ENCODE results near the gene CACNB4.
"Not testable (repeated sequence)": the region's sequence is repeated elsewhere in the genome, so short reads cannot be mapped to it uniquely, and the experiment has no call there.

Gene CACNB4

GRCh38 chr2:152012697-152013096, 86.1 kb downstream of the CACNB4 start:
- Histone ChIP-seq H3K27ac (no peak overlapping the region), H3K4me3 (no peak overlapping the region)
- TF ChIP-seq CTCF (IDR thresholded peaks at IDR 0.05) = no peak
- DNase-seq (ENCODE audit: low spot score) = no peak

- TF ChIP-seq CTCF (IDR thresholded peaks at IDR 0.05) = no peak
- Histone ChIP-seq H3K4me3 (no peak overlapping the region), H3K27ac (no peak overlapping the region)
- DNase-seq (ENCODE audit: low spot score) = no peak
These were observed 87.1 kb downstream of the CACNB4 start for GRCh38 chr2:152011724-152012123.

- Histone ChIP-seq H3K4me3 (no peak overlapping the region), H3K27ac (no peak overlapping the region)
- no peak for DNase-seq (ENCODE audit: low spot score)
- no peak for TF ChIP-seq CTCF (IDR thresholded peaks at IDR 0.05)
These were observed 93.2 kb downstream of the CACNB4 start for GRCh38 chr2:152005607-152006006.

GRCh38 chr2:152003283-152003682, 95.6 kb downstream of the CACNB4 start:
- not testable (repeated sequence) for DNase-seq (ENCODE audit: low spot score); H3K4me3 ChIP-seq; H3K27ac ChIP-seq

GRCh38 chr2:151999053-151999452, 99.8 kb downstream of the CACNB4 start:
- Histone ChIP-seq H3K27ac (no peak overlapping the region), H3K4me3 (no peak overlapping the region)
- peak; percentile 58 for TF ChIP-seq CTCF (IDR thresholded peaks at IDR 0.05)
- no peak for DNase-seq (ENCODE audit: low spot score)

- no peak overlapping the region for H3K4me3 ChIP-seq
- DNase-seq (ENCODE audit: low spot score) = no peak
- H3K27ac ChIP-seq = no peak overlapping the region
- no peak for TF ChIP-seq CTCF (IDR thresholded peaks at IDR 0.05)
These were observed 102.4 kb downstream of the CACNB4 start for GRCh38 chr2:151996243-151997003.

- TF ChIP-seq CTCF (IDR thresholded peaks at IDR 0.05) = no peak
- DNase-seq (ENCODE audit: low spot score) = no peak
- H3K27ac ChIP-seq = no peak overlapping the region
- H3K4me3 ChIP-seq = no peak overlapping the region
These were observed 103.7 kb downstream of the CACNB4 start for GRCh38 chr2:151995161-151995557.

- not testable (repeated sequence) for H3K4me3 ChIP-seq; H3K27ac ChIP-seq; DNase-seq (ENCODE audit: low spot score)
These were observed 104.7 kb downstream of the CACNB4 start for GRCh38 chr2:151994178-151994577.
